HG03039 (cell line): ENCODE measurements around the gene ONECUT2.
"Not testable (repeated sequence)": the region's sequence is repeated elsewhere in the genome, so short reads cannot be mapped to it uniquely, and the experiment has no call there.

Source experiments
- ATAC-seq: cut with Tn5 transposase; IDR thresholded peaks from one replicate; pipeline ENCODE4 v1.9.1; 2021; ENCODE audit warnings: mild to moderate bottlenecking, moderate library complexity; ENCODE audit not compliant: unreplicated experiment

The ONECUT2 gene

DNA sequence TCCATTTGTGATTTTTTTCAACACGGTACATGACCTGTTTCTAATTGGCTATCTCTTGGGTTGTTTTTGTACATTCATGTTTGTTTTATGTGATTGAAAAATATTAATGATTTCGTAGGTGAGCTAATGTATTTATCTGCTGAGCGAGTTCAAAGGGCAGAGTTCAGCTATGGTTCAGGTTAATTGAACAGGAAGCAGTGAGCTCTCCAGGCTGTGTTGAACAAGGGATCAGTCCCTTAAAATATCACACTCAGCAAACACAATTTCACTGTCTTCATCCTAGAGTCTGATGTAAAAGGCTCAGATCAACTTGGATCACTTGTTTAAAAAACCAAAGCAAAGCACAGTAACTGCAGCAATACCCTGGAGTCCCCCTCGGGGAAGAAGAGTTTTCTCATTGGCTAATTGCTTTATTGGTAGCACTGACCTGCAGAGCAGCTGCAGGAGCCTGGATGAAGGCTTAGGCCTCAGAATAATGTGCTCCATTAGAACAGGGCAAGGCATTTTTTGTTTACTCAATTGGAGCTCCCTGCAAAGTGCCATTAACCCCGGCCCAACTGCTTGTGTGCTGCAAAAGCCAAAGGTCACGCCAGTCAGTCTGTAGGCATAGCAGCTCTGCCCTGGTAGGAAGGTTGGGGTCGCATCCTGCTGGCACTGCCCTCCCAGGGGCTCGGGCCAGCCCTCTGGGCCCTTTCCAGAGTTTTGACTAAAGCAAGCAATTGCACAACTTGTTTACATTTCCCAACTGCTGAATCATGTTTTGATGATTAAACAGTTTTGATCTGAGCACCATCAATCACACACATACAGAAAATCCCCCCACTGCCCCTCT, 10.5 kb downstream of the ONECUT2 start:
- ATAC-seq = no peak

- no peak for ATAC-seq
Measured at GRCh38 chr18:57446322-57446721, 11.1 kb downstream of the ONECUT2 start.

- ATAC-seq = no peak
Measured at GRCh38 chr18:57447154-57447621, 12.0 kb downstream of the ONECUT2 start.

- ATAC-seq = no peak
Measured at GRCh38 chr18:57455576-57456129, 20.5 kb downstream of the ONECUT2 start.

- no peak for ATAC-seq
Measured at GRCh38 chr18:57461652-57462269, 26.6 kb downstream of the ONECUT2 start.

DNA sequence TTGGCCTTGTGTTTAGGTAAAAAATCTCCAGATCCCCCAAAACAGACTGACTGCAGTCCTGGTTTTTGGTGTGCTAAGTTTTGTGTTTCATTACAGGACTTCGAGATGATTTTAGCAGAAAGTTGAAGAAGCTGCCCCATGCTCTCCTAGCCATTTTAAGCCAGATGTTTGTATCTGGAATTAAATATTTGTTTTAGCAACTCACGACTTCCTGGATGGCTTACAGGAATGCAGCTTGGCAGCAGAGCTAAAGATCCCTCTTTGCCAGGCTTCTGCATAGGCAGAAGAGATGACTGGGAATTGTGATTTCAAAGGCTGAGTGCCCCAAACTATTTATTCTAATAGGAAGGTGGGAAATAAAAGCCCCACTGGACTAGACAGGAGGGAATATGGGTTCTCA, 31.1 kb downstream of the ONECUT2 start:
- ATAC-seq = no peak

- no peak for ATAC-seq
Measured at GRCh38 chr18:57466745-57467409, 31.7 kb downstream of the ONECUT2 start.

GRCh38 chr18:57469884-57470283, 34.7 kb downstream of the ONECUT2 start:
- no peak for ATAC-seq

DNA sequence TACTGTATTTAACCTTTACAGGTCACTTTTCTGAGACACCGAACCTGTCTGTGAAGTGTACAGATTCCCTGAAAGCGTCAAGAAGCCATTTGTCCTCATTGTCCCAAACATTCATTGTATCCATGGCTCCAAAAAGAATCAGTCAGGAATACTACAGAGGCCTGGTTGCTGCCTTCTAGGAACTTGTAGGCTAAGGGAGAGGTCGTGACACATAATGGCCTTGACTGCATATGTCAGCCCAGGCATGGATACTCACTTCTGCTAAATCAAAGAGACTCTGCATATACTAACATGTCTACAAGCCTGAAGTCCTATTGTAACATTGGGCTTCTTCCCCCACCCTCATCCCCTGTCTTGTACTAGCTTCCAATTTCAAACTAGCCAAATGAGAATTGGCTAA, 40.2 kb downstream of the ONECUT2 start:
- no peak for ATAC-seq

DNA sequence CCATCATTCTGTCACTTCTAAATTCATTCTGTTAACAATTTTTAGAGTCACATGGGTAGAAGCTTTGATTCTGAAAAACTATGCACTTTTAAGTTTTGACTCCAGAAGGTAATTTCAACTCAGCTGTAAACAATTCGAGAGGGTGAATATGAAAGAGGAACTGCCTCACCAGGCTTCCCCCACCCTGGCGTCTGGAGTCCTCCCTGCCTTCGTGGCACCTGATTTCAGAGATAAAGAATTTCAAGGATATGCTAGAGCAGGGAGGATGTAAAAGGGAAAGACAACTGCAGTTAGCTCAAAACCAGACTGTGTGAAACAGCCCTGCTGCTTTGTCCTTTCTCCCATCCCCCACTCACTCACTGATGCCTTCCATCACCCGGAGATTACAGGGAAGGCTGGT, 40.7 kb downstream of the ONECUT2 start:
- no peak for ATAC-seq

DNA sequence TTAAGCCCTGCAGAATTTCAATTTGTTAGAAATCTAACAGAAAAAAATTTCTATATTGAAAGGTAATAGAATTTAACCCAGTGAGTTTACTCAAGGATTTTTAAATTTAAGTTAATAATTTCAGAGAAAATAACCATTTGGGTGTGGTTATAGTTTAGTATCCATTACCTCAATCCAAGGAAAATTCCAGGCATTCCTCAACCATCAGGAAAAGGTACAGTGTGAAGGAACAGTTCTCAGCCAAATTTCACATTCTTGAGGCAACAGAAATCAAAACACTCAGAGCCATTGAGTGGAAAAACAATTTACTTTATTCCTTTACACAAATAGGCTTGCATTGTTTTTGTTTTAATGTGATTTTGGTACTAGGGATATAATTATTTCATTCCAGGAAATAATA, 45.6 kb downstream of the ONECUT2 start:
- ATAC-seq = no peak

- no peak for ATAC-seq
Measured at GRCh38 chr18:57497372-57498294, 62.5 kb downstream of the ONECUT2 start.

- ATAC-seq = no peak
Measured at GRCh38 chr18:57498682-57499256, 63.6 kb downstream of the ONECUT2 start.

DNA sequence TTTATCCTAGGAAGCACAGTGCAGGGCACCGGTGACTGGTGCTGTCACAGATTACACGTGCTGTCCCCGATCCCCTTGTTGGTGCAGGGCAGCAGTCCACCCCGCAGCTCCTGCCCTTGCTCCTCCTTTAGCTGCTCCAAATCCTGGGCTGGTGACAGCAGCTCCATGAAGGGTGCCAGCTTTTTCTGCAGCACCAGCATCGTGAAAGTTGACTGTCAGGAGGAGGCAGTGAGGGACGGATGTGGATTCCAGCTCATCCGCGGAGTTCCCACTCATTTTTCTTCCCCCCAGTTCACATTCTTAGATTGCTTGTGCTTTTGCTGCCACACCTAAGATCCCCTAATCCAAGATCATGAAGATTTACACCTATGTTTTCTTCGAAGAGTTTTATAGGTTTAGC, 67.5 kb downstream of the ONECUT2 start:
- no peak for ATAC-seq

GRCh38 chr18:57505231-57505630, 70.1 kb downstream of the ONECUT2 start:
- no peak for ATAC-seq

GRCh38 chr18:57516056-57516455, 80.9 kb downstream of the ONECUT2 start:
- ATAC-seq = no peak

- no peak for ATAC-seq
Measured at GRCh38 chr18:57518533-57518932, 83.4 kb downstream of the ONECUT2 start.

DNA sequence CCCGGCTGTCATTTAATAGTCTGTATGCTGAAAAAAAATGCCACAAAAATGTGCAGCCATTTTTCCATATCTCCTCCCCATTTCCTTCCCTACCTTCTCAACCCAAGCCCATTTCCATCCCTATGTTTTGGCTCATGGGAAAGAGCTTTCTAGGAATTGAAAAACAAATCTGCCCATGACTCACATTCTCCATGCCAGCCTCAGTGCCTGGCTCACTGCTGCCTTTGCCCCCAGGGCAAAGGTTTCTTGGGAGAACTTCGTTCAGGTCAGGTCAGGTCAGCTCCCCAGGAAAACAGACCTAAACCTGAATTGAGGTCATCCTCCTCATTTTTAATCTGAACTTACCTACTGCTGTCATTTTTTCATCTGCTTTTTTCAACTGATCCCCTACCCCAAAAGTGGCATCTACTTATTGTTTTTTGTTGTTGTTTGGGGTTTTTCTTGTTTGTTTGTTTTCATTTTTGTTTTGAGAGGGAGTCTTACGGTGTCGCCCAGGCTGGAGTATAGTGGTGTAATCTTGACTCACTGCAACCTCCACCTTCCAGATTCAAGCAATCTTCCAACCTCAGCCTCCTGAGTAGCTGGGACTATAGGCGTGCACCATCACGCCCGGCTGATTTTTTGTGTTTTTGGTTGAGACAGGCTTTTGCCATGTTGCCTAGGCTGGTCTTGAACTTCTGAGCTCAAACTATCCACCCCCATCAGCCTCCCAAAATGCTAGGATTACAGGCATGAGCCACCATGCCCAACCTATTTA, 84.7 kb downstream of the ONECUT2 start:
- ATAC-seq = no peak

DNA sequence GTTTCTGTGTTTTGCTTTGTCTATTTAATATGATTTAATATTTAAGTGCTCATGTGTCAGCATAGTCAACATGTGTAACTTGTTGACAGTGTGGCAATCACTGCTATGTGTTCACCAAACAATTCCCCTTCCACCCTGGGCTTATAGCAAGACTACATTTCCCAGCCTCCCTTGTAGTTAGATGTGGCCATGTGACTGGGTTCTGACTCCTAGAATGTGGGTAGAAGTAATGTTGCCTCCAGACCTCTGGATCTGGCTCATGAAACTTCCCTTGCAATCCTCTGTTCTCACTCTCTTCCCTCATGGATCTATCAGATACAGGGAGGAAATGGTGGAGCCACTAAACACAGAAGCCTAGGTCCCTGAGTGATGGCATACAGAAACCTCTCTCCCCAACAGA, 87.2 kb downstream of the ONECUT2 start:
- ATAC-seq = not testable (repeated sequence)
